ENCODE measurements around the gene DGCR2.
"Not testable (repeated sequence)": the region's sequence is repeated elsewhere in the genome, so short reads cannot be mapped to it uniquely, and the experiment has no call there.

The DGCR2 gene

GRCh38 chr22:18990355-18991137, 131.7 kb downstream of the DGCR2 start:
- no peak for TF ChIP-seq CTCF (IDR thresholded peaks at IDR 0.05; ENCODE audit: insufficient read depth, low read length)
- Histone ChIP-seq H3K27ac (replicated peaks) (no peak overlapping the region), H3K27me3 (ENCODE audit: insufficient read depth, poor library complexity, severe bottlenecking) (peaks cover 3% of the 10 kb centered on the region), H3K4me3 (replicated peaks; ENCODE audit: insufficient read depth, low read length) (no peak overlapping the region)
- no peak for DNase-seq (ENCODE audit: low read depth in 1 of 2, low spot score in 1 of 2)

- H3K27me3 ChIP-seq (ENCODE audit: insufficient read depth, poor library complexity, severe bottlenecking), result peaks cover 3% of the 10 kb centered on the region
- H3K4me3 ChIP-seq (replicated peaks; ENCODE audit: insufficient read depth, low read length), result no peak overlapping the region
These were observed 133.3 kb downstream of the DGCR2 start for GRCh38 chr22:18988958-18989357.

GRCh38 chr22:18987765-18988164, 134.4 kb downstream of the DGCR2 start:
- TF ChIP-seq CTCF (IDR thresholded peaks at IDR 0.05; ENCODE audit: insufficient read depth, low read length), result peak; percentile 5
- TF ChIP-seq REST (IDR thresholded peaks at IDR 0.05; ENCODE audit: insufficient replicate concordance, low read depth), result no peak
- no peak for TF ChIP-seq SPI1 (IDR thresholded peaks at IDR 0.05; ENCODE audit: borderline replicate concordance, low read depth)
- DNase-seq (ENCODE audit: low read depth in 1 of 2, low spot score in 1 of 2), result peak in 1 of 2 experiments; percentile 22

More at GRCh38 chr22:18988958-18989357, 133.3 kb downstream of the DGCR2 start:
- TF ChIP-seq SPI1 (IDR thresholded peaks at IDR 0.05; ENCODE audit: borderline replicate concordance, low read depth) (no peak), POLR2AphosphoS5 (IDR thresholded peaks at IDR 0.05; ENCODE audit: low read depth) (no peak), GABPA (IDR thresholded peaks at IDR 0.05; ENCODE audit: low read depth) (no peak)
- no peak overlapping the region for H3K27ac ChIP-seq (replicated peaks)
- DNase-seq (ENCODE audit: low read depth in 1 of 2, low spot score in 1 of 2), result no peak

GRCh38 chr22:18987114-18987513, 135.1 kb downstream of the DGCR2 start:
- DNase-seq (ENCODE audit: low read depth in 1 of 2, low spot score in 1 of 2); H3K4me3 ChIP-seq (replicated peaks; ENCODE audit: insufficient read depth, low read length); H3K27ac ChIP-seq (replicated peaks); H3K27me3 ChIP-seq (ENCODE audit: insufficient read depth, poor library complexity, severe bottlenecking): not testable (repeated sequence)

More at GRCh38 chr22:18987765-18988164, 134.4 kb downstream of the DGCR2 start:
- H3K27me3 ChIP-seq (ENCODE audit: insufficient read depth, poor library complexity, severe bottlenecking), result peaks cover 3% of the 10 kb centered on the region
- H3K4me3 ChIP-seq (replicated peaks; ENCODE audit: insufficient read depth, low read length), result no peak overlapping the region
- no peak overlapping the region for H3K27ac ChIP-seq (replicated peaks)

All from HL-60 (cell line).